Fibroblast of mammary gland (primary cell): ENCODE measurements around the gene METTL8.

Source experiments
- DNase-seq: peaks from one replicate; pipeline ENCODE4 v3.0.0-alpha.2; 2010; ENCODE audit warnings: low read depth
- H3K4me3 ChIP-seq: 2 replicates; pipeline ENCODE4 v1.5.1; 2011; ENCODE audit warnings: low read depth, mild to moderate bottlenecking, low read length, moderate library complexity; ENCODE audit not compliant: control insufficient read depth
- CTCF ChIP-seq: conservative IDR thresholded peaks from 2 replicates; pipeline ENCODE4 v1.5.1; 2011; ENCODE audit warnings: low read depth, low read length, inconsistent platforms; ENCODE audit not compliant: control insufficient read depth, insufficient read depth

METTL8 gene

GRCh38 chr2:171281110-171281509 lies 152.7 kb downstream of the METTL8 start:
- no peak for TF ChIP-seq CTCF

GRCh38 chr2:171279983-171280790 lies 153.6 kb downstream of the METTL8 start:
- DNase-seq = no peak
- TF ChIP-seq CTCF = no peak
- H3K4me3 ChIP-seq = no peak overlapping the region

More at GRCh38 chr2:171281110-171281509, 152.7 kb downstream of the METTL8 start:
- no peak for DNase-seq
- no peak overlapping the region for H3K4me3 ChIP-seq

GRCh38 chr2:171274757-171275156 lies 159.0 kb downstream of the METTL8 start:
- DNase-seq = no peak
- TF ChIP-seq CTCF = no peak
- no peak overlapping the region for H3K4me3 ChIP-seq

GRCh38 chr2:171271971-171272436 lies 161.8 kb downstream of the METTL8 start:
- DNase-seq = peak; percentile 92
- TF ChIP-seq CTCF = no peak
- H3K4me3 ChIP-seq = no peak overlapping the region

GRCh38 chr2:171271386-171271785 lies 162.4 kb downstream of the METTL8 start:
- no peak overlapping the region for H3K4me3 ChIP-seq
- no peak for TF ChIP-seq CTCF
- DNase-seq = no peak

GRCh38 chr2:171267855-171268629 lies 165.7 kb downstream of the METTL8 start:
- H3K4me3 ChIP-seq = no peak overlapping the region
- DNase-seq = no peak
- TF ChIP-seq CTCF = no peak
